K562 (cell line): ENCODE data around the gene ELF5. TPM values are rescaled to one million over a fixed set of nuclear protein-coding genes. Genes with fewer than 3 reads are reported as not detected.

Source experiments
- ATAC-seq: fragments of 200-7000 bp; cut with Tn5 transposase; 3 replicates; pipeline ENCODE4 v1.9.1; 2020; ENCODE audit warnings: moderate library complexity
- BruUV-seq: library from RNA; stranded (reverse); fragments of 400-500 nt; replicated peaks from 2 replicates; lab custom pipeline; 2021; lab: Mats Ljungman, UMichigan
- CTCF ChIA-PET: fragments of 300-600 bp; formaldehyde crosslinking; extraction: SDS; loops from one replicate; lab custom pipeline; 2021; ENCODE audit warnings: low intra/inter-chr PET ratio; lab: Yijun Ruan, JAX
- POLR2A ChIA-PET: fragments of 300-600, 350-650 bp; sonication (Branson Sonifier 250); formaldehyde crosslinking; extraction: SDS; loops from one replicate; lab custom pipeline; 2021; ENCODE audit warnings: antibody characterized with exemption, inconsistent platforms; lab: Yijun Ruan, JAX
- DNase-seq, 4 experiments: peaks; one replicate each; pipeline versions ENCODE4 v3.0.0 to v3.0.0-alpha.2; 2011 to 2018; ENCODE audit warnings: low spot score in 3 of 4, mixed read lengths in 3 of 4; ENCODE audit errors: extremely low read depth in 1 of 4
- FAIRE-seq: peaks from 2 replicates; lab custom pipeline; 2011; peaks lifted over from hg19 to GRCh38; lab: Jason Lieb, UNC
- H2AFZ ChIP-seq: 2 replicates; pipeline ENCODE4 v1.6.0; 2011; ENCODE audit warnings: low read depth, low read length, control low read depth, inconsistent platforms
- H3K27ac ChIP-seq: fragments of 200-600 bp; 3 replicates; pipeline ENCODE4 v1.8.0; 2011; ENCODE audit warnings: low read depth, mild to moderate bottlenecking, control low read depth, inconsistent platforms, low read length, moderate library complexity, mixed read lengths; ENCODE audit errors: extremely low read depth
- H3K27me3 ChIP-seq, 2 experiments: fragments of 300-600 bp in 1 of 2; 2 replicates in 1 of 2; 3 replicates in 1 of 2; pipeline versions ENCODE4 v1.6.0 to v1.8.0; 2011; ENCODE audit warnings: inconsistent platforms in 2 of 2, low read length in 2 of 2, mild to moderate bottlenecking in 1 of 2, mixed read lengths in 1 of 2, moderate library complexity in 1 of 2; ENCODE audit not compliant: control insufficient read depth in 2 of 2, insufficient read depth in 2 of 2
- H3K36me3 ChIP-seq: fragments of 300-600 bp; 3 replicates; pipeline ENCODE4 v1.8.0; 2011; ENCODE audit warnings: mild to moderate bottlenecking, low read length, inconsistent platforms; ENCODE audit not compliant: control insufficient read depth, insufficient read depth
- H3K4me1 ChIP-seq, 2 experiments: fragments of 200-600 bp in 1 of 2; replicated peaks in 1 of 2; 2 replicates in 1 of 2; 3 replicates in 1 of 2; pipeline versions ENCODE4 v1.5.1 to v1.8.0; 2011; ENCODE audit warnings: inconsistent platforms in 2 of 2, low read length in 2 of 2, mild to moderate bottlenecking in 1 of 2, mixed read lengths in 1 of 2, moderate library complexity in 1 of 2; ENCODE audit not compliant: control insufficient read depth in 2 of 2, insufficient read depth in 2 of 2
- H3K4me2 ChIP-seq: 2 replicates; pipeline ENCODE4 v1.6.1; 2011; ENCODE audit warnings: low read length, control low read depth, inconsistent platforms, mixed read lengths; ENCODE audit not compliant: insufficient read depth
- H3K4me3 ChIP-seq: fragments of 200-600 bp; sonication (generic), shearing (Covaris generic); 2 replicates; pipeline ENCODE4 v1.5.1; 2016; ENCODE audit warnings: control low read depth, inconsistent platforms
- H3K79me2 ChIP-seq: fragments of 200-600 bp; 3 replicates; pipeline ENCODE4 v1.8.0; 2011; ENCODE audit warnings: low read length, inconsistent platforms; ENCODE audit not compliant: control insufficient read depth, insufficient read depth
- H3K9ac ChIP-seq, 2 experiments: 2 replicates each; pipeline versions ENCODE4 v1.6.0 to v1.6.1; 2011; ENCODE audit warnings: low read depth in 2 of 2, low read length in 2 of 2, control low read depth in 1 of 2, inconsistent platforms in 1 of 2, mild to moderate bottlenecking in 1 of 2, mixed read lengths in 1 of 2; ENCODE audit not compliant: insufficient read depth in 1 of 2
- H3K9me1 ChIP-seq: one replicate; pipeline ENCODE4 v1.6.0; 2011; ENCODE audit warnings: inconsistent platforms, mild to moderate bottlenecking, low read length, moderate library complexity; ENCODE audit not compliant: control insufficient read depth, insufficient read depth
- H3K9me3 ChIP-seq: replicated peaks from 2 replicates; pipeline ENCODE4 v1.5.1; 2011; ENCODE audit warnings: low read depth, low read length, inconsistent platforms; ENCODE audit not compliant: control insufficient read depth, insufficient read depth
- H4K20me1 ChIP-seq: replicated peaks from 2 replicates; pipeline ENCODE4 v1.6.1; 2011; ENCODE audit warnings: low read length, inconsistent platforms, mixed read lengths; ENCODE audit not compliant: control insufficient read depth, insufficient read depth
- ADNP ChIP-seq: fragments of 200-800 bp; sonication (Bioruptor generic); IDR thresholded peaks from 2 replicates; pipeline ENCODE4 v1.6.1; 2016; ENCODE audit warnings: missing genetic modification characterization, missing compliant biosample characterization
- BCOR ChIP-seq: fragments of 450-650 bp; IDR thresholded peaks from 2 replicates; pipeline ENCODE4 v1.6.1; 2016
- CBX3 ChIP-seq, 2 experiments: IDR thresholded peaks; 1 replicate in 1 of 2; 2 replicates in 1 of 2; pipeline ENCODE4 v1.6.1; 2012; ENCODE audit warnings: inconsistent platforms in 2 of 2, low read length in 2 of 2, borderline replicate concordance in 1 of 2, control low read depth in 1 of 2
- KDM1A ChIP-seq, 2 experiments: fragments of 450-650 bp; IDR thresholded peaks; 2 replicates each; pipeline ENCODE4 v1.6.1; 2016; ENCODE audit warnings: mild to moderate bottlenecking in 2 of 2
- RBM25 ChIP-seq: fragments of 200-400 bp; formaldehyde crosslinking; IDR thresholded peaks from 2 replicates; pipeline ENCODE4 v1.6.1; 2018; ENCODE audit warnings: low read length, low read depth, moderate library complexity; ENCODE audit not compliant: severe bottlenecking
- TRIM24 ChIP-seq, 2 experiments: fragments of 450-650 bp; IDR thresholded peaks; 2 replicates each; pipeline ENCODE4 v1.6.1; 2016
- TRIM28 ChIP-seq: fragments of 450-650 bp; IDR thresholded peaks from 2 replicates; pipeline ENCODE4 v1.6.1; 2017
- ZC3H11A ChIP-seq: IDR thresholded peaks from 2 replicates; pipeline ENCODE4 v1.6.1; 2012; ENCODE audit warnings: low read depth, low read length, improper control_type of control experiment
- ZNF316 ChIP-seq: fragments of 450-650 bp; IDR thresholded peaks from 2 replicates; pipeline ENCODE4 v1.6.1; 2016
- ZNF76 ChIP-seq: fragments of 250-450 bp; sonication (Bioruptor Pico); IDR thresholded peaks from 2 replicates; pipeline ENCODE4 v1.4.0; 2020; ENCODE audit warnings: mild to moderate bottlenecking, moderate library complexity, borderline replicate concordance
- WGBS: fragments of 100-300 bp; shearing (Covaris generic); methylation state at CpG from one replicate; pipeline ENCODE4 v1.1.6; 2016; ENCODE audit warnings: low coverage, mixed read lengths; ENCODE audit not compliant: insufficient coverage; ENCODE audit errors: missing lambda C conversion rate; 5-methylcytosine and 5-hydroxymethylcytosine counted together
- in situ Hi-C: fragments of 300-500 bp; cut with MboI; formaldehyde crosslinking; loops from 4 replicates; pipeline ENCODE4 v1.15.0; 2018; ENCODE audit warnings: inconsistent platforms, mixed read lengths
- intact Hi-C: fragments of 100-400 bp; cut with micrococcal nuclease; formaldehyde crosslinking; loops from 2 replicates; pipeline ENCODE4 v1.14.2; 2022
- polyA plus RNA-seq, 8 experiments: library from polyadenylated mRNA; depleted of rRNA in 4 of 8; stranded (reverse) in 5 of 8; unstranded in 3 of 8; fragments of >200 nt; fragmentation: Nextera tagmentation in 2 of 8; fragmentation: Illumina TruSeq in 1 of 8; extraction: Ambion mirVana in 2 of 8; extraction: Trizol in 1 of 8; gene quantifications; 2 replicates each; pipeline versions ENCODE4 v1.2.1 to v1.2.3, GENCODE V29; 2011 to 2014; ENCODE audit warnings: inconsistent platforms in 1 of 8, missing spikeins in 1 of 8
- total RNA-seq, 7 experiments: library from RNA; depleted of rRNA in 6 of 7; stranded (reverse); fragments of >200 nt in 6 of 7; fragmentation: Illumina TruSeq in 2 of 7; extraction: Trizol in 2 of 7; gene quantifications; 2 replicates each; pipeline versions ENCODE4 v1.2.1 to v1.2.3, GENCODE V29; 2011 to 2021; ENCODE audit warnings: low replicate concordance in 1 of 7
- TF ChIP-seq, protein P1 (sequence below): sonication (generic); formaldehyde crosslinking; IDR thresholded peaks from 2 replicates; pipeline ENCODE4 v1.8.0; 2022; ENCODE audit warnings: missing genetic modification reagents, mild to moderate bottlenecking, borderline replicate concordance

Gene ELF5
- total and polyA plus RNA-seq, 9 of the 15 experiments (the other 6 are each of a cell fraction or from before 2014, with no cell fraction given): not detected

DNA sequence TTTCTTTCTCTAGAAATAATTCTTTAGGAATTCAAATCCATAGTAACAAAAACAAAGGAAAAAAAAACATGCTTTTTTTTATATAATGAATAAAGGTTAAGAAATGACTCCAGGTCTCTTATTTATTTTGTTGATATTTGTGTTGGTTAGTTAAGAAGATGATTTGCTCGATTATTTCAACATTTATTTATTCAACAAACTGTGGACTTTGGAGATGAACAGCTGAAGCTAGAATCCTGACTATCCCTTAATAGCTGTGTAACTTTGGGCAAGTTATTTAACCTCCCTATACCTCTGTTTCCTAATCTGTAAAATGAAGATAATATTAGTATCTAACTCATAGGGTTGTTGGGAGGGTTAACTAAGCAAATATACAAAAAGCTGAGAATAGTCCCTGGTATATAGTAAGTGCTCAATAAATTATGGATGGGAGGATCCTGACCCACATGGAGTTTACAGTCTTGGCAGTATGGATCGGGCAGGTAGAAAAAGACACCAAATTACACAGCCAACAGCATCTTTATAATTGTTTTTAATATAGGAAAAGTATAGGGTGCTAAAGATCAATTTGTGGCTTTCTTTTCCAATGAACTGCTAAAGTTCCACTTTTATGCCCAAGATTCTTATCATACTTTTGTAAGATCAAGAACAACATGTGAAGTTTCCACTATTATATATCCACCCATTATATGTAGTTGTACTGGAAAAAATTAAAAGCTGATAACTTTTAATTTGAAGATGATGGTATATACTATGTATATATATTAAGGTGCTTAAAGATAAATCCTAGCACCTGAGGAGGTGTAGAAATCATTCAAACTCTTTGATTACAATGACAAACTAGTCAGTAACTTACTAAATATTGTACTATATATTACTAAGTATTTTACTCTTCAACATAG lies 76.1 kb downstream of the ELF5 start:
- POLR2A ChIA-PET: interaction anchor here (0.5 to 1.5 kb wide), 8 partner anchors 10 to 374 kb away, joined by 3 to 6 read pairs (median 4); no protein-coding TSS in a partner anchor
- H3K4me2 ChIP-seq: peak overlapping the region; percentile 94
- peaks cover 15% of the 10 kb centered on the region; the same call in 2 of the 3 replicates for H3K36me3 ChIP-seq
- peaks cover 4 to 17% of the 10 kb centered on the region in 2 experiments; a peak in 4 of 5 replicates for H3K4me1 ChIP-seq
- FAIRE-seq: no peak
- H4K20me1 ChIP-seq: no peaks in the 10 kb centered on the region
- H3K9ac ChIP-seq: peak overlapping the region in 1 of 2 experiments; percentile 82; a peak in 2 of 4 replicates
- H3K9me1 ChIP-seq: no peaks in the 10 kb centered on the region
- no TSS peak for BruUV-seq
- no peak for ATAC-seq
- no peak for DNase-seq
- no peaks in the 10 kb centered on the region for H3K27me3 ChIP-seq
- H3K9me3 ChIP-seq: no peaks in the 10 kb centered on the region
- peak overlapping the region; percentile 61; the same call in 1 of the 2 replicates for H2AFZ ChIP-seq
- intact Hi-C loops: loop anchor here (2.0 kb wide), 1 partner anchor 67 kb away; no protein-coding TSS in a partner anchor
- 61% methylated on average over 2 of the region's 2 CpGs for WGBS
- in situ Hi-C loops: no loop called here
- H3K27ac ChIP-seq: peak overlapping the region; percentile 82; the same call in 2 of the 3 replicates
- CTCF ChIA-PET: no interaction called here
- peak in 1 of 2 experiments; percentile 68; a peak in 2 of 3 replicates for TF ChIP-seq CBX3 (IDR thresholded peaks at IDR 0.05; ENCODE audit: borderline replicate concordance in 1 of 2, low read length in 2 of 2)
- peak in 1 of 2 experiments; percentile 63; a peak in 2 of 4 replicates for TF ChIP-seq TRIM24 (IDR thresholded peaks at IDR 0.05)
- peak; percentile 73 for TF ChIP-seq ZNF316
- TF ChIP-seq RBM25: peak; percentile 92
- peak; percentile 73 for TF ChIP-seq BCOR
- TF ChIP-seq ZNF76 (CRISPR knock-in tag): no peak
- TF ChIP-seq, protein P1, sequence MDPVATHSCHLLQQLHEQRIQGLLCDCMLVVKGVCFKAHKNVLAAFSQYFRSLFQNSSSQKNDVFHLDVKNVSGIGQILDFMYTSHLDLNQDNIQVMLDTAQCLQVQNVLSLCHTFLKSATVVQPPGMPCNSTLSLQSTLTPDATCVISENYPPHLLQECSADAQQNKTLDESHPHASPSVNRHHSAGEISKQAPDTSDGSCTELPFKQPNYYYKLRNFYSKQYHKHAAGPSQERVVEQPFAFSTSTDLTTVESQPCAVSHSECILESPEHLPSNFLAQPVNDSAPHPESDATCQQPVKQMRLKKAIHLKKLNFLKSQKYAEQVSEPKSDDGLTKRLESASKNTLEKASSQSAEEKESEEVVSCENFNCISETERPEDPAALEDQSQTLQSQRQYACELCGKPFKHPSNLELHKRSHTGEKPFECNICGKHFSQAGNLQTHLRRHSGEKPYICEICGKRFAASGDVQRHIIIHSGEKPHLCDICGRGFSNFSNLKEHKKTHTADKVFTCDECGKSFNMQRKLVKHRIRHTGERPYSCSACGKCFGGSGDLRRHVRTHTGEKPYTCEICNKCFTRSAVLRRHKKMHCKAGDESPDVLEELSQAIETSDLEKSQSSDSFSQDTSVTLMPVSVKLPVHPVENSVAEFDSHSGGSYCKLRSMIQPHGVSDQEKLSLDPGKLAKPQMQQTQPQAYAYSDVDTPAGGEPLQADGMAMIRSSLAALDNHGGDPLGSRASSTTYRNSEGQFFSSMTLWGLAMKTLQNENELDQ: no peak
- 0 out of 2 replicates have a peak, but pooled peaks have one; percentile 55 for TF ChIP-seq TRIM28
- peak; percentile 67; the same call in 1 of the 2 replicates for TF ChIP-seq ADNP (tag)
- peak; percentile 21 to 46; a peak in 2 of 4 replicates for TF ChIP-seq KDM1A (IDR thresholded peaks at IDR 0.05)
- no peak for TF ChIP-seq ZC3H11A
- H3K4me3 ChIP-seq: peak overlapping the region; percentile 94
- peaks cover 36% of the 10 kb centered on the region for H3K79me2 ChIP-seq
